GM23338 (cell line): ENCODE measurements around the gene EEF1G. TPM values are rescaled to one million over a fixed set of nuclear protein-coding genes. Genes with fewer than 3 reads are reported as not detected.

ENCODE experiments used
- polyA plus RNA-seq: library from polyadenylated mRNA; unstranded; fragments of >200 nt; fragmentation: Nextera tagmentation; extraction: Ambion mirVana; gene quantifications from 2 replicates; pipeline ENCODE4 v1.2.1, GENCODE V29; 2016
- total RNA-seq: library from RNA; depleted of rRNA; stranded (reverse); fragments of >200 nt; shearing (Covaris generic); gene quantifications from 2 replicates; pipeline ENCODE4 v1.2.3, GENCODE V29; 2014
- TF ChIP-seq, protein P1 (sequence below): fragments of 250-450 bp; sonication (Bioruptor Pico); IDR thresholded peaks from 2 replicates; pipeline ENCODE4 v1.5.0; 2020; ENCODE audit warnings: mild to moderate bottlenecking, moderate library complexity
- TF ChIP-seq, protein P2 (sequence below): IDR thresholded peaks from one replicate; pipeline ENCODE4 v1.6.1; 2018; ENCODE audit warnings: antibody characterized with exemption; ENCODE audit not compliant: unreplicated experiment
- TF ChIP-seq, protein P3 (sequence below), 2 experiments: fragments of 200-600 bp in 1 of 2; sonication (generic) in 1 of 2; conservative IDR thresholded peaks; 2 replicates each; pipeline versions ENCODE4 v1.5.1 to v1.6.1; 2016 to 2017; ENCODE audit warnings: antibody characterized with exemption in 2 of 2, low read depth in 2 of 2, mild to moderate bottlenecking in 2 of 2, moderate library complexity in 1 of 2

The EEF1G gene
- total and polyA plus RNA-seq, 2 experiments from 2014 or later = 696 to 1,316 TPM

DNA sequence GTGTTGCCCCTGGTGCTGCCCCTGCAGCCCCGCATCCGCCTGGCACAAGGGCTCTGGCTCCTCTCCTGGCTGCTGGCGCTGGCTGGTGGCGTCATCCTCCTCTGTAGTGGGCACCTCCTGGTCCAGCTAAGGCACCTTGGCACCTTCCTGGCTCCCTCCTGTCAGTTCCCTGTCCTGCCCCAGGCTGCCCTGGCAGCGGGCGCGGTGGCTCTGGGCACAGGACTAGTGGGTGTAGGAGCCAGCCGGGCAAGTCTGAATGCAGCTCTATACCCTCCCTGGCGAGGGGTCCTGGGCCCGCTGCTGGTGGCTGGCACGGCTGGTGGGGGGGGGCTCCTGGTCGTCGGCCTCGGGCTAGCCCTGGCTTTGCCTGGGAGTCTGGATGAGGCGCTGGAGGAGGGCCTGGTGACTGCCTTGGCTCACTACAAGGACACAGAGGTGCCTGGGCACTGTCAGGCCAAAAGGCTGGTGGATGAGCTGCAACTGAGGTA is 39.6 kb upstream of the EEF1G start (continued):
- TF ChIP-seq, protein P1, sequence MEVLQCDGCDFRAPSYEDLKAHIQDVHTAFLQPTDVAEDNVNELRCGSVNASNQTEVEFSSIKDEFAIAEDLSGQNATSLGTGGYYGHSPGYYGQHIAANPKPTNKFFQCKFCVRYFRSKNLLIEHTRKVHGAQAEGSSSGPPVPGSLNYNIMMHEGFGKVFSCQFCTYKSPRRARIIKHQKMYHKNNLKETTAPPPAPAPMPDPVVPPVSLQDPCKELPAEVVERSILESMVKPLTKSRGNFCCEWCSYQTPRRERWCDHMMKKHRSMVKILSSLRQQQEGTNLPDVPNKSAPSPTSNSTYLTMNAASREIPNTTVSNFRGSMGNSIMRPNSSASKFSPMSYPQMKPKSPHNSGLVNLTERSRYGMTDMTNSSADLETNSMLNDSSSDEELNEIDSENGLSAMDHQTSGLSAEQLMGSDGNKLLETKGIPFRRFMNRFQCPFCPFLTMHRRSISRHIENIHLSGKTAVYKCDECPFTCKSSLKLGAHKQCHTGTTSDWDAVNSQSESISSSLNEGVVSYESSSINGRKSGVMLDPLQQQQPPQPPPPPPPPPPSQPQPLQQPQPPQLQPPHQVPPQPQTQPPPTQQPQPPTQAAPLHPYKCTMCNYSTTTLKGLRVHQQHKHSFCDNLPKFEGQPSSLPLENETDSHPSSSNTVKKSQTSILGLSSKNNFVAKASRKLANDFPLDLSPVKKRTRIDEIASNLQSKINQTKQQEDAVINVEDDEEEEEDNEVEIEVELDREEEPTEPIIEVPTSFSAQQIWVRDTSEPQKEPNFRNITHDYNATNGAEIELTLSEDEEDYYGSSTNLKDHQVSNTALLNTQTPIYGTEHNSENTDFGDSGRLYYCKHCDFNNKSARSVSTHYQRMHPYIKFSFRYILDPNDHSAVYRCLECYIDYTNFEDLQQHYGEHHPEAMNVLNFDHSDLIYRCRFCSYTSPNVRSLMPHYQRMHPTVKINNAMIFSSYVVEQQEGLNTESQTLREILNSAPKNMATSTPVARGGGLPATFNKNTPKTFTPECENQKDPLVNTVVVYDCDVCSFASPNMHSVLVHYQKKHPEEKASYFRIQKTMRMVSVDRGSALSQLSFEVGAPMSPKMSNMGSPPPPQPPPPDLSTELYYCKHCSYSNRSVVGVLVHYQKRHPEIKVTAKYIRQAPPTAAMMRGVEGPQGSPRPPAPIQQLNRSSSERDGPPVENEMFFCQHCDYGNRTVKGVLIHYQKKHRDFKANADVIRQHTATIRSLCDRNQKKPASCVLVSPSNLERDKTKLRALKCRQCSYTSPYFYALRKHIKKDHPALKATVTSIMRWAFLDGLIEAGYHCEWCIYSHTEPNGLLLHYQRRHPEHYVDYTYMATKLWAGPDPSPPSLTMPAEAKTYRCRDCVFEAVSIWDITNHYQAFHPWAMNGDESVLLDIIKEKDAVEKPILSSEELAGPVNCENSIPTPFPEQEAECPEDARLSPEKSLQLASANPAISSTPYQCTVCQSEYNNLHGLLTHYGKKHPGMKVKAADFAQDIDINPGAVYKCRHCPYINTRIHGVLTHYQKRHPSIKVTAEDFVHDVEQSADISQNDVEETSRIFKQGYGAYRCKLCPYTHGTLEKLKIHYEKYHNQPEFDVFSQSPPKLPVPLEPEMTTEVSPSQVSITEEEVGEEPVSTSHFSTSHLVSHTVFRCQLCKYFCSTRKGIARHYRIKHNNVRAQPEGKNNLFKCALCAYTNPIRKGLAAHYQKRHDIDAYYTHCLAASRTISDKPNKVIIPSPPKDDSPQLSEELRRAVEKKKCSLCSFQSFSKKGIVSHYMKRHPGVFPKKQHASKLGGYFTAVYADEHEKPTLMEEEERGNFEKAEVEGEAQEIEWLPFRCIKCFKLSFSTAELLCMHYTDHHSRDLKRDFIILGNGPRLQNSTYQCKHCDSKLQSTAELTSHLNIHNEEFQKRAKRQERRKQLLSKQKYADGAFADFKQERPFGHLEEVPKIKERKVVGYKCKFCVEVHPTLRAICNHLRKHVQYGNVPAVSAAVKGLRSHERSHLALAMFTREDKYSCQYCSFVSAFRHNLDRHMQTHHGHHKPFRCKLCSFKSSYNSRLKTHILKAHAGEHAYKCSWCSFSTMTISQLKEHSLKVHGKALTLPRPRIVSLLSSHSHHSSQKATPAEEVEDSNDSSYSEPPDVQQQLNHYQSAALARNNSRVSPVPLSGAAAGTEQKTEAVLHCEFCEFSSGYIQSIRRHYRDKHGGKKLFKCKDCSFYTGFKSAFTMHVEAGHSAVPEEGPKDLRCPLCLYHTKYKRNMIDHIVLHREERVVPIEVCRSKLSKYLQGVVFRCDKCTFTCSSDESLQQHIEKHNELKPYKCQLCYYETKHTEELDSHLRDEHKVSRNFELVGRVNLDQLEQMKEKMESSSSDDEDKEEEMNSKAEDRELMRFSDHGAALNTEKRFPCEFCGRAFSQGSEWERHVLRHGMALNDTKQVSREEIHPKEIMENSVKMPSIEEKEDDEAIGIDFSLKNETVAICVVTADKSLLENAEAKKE = no peak
- TF ChIP-seq, protein P2, sequence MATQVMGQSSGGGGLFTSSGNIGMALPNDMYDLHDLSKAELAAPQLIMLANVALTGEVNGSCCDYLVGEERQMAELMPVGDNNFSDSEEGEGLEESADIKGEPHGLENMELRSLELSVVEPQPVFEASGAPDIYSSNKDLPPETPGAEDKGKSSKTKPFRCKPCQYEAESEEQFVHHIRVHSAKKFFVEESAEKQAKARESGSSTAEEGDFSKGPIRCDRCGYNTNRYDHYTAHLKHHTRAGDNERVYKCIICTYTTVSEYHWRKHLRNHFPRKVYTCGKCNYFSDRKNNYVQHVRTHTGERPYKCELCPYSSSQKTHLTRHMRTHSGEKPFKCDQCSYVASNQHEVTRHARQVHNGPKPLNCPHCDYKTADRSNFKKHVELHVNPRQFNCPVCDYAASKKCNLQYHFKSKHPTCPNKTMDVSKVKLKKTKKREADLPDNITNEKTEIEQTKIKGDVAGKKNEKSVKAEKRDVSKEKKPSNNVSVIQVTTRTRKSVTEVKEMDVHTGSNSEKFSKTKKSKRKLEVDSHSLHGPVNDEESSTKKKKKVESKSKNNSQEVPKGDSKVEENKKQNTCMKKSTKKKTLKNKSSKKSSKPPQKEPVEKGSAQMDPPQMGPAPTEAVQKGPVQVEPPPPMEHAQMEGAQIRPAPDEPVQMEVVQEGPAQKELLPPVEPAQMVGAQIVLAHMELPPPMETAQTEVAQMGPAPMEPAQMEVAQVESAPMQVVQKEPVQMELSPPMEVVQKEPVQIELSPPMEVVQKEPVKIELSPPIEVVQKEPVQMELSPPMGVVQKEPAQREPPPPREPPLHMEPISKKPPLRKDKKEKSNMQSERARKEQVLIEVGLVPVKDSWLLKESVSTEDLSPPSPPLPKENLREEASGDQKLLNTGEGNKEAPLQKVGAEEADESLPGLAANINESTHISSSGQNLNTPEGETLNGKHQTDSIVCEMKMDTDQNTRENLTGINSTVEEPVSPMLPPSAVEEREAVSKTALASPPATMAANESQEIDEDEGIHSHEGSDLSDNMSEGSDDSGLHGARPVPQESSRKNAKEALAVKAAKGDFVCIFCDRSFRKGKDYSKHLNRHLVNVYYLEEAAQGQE = no peak
- TF ChIP-seq, protein P3, sequence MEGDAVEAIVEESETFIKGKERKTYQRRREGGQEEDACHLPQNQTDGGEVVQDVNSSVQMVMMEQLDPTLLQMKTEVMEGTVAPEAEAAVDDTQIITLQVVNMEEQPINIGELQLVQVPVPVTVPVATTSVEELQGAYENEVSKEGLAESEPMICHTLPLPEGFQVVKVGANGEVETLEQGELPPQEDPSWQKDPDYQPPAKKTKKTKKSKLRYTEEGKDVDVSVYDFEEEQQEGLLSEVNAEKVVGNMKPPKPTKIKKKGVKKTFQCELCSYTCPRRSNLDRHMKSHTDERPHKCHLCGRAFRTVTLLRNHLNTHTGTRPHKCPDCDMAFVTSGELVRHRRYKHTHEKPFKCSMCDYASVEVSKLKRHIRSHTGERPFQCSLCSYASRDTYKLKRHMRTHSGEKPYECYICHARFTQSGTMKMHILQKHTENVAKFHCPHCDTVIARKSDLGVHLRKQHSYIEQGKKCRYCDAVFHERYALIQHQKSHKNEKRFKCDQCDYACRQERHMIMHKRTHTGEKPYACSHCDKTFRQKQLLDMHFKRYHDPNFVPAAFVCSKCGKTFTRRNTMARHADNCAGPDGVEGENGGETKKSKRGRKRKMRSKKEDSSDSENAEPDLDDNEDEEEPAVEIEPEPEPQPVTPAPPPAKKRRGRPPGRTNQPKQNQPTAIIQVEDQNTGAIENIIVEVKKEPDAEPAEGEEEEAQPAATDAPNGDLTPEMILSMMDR (conservative IDR thresholded peaks at IDR 0.05; ENCODE audit: low read depth in 2 of 2) = no peak
